OCI-LY1 (cell line): ENCODE measurements around the gene F2.

Experiments used
- H2AFZ ChIP-seq: fragments of 200-600 bp; sonication (generic), shearing (Covaris generic); 2 replicates; pipeline ENCODE4 v1.6.0; 2014; ENCODE audit warnings: antibody characterized with exemption, mild to moderate bottlenecking, low read length
- H3F3A ChIP-seq: fragments of 200-600 bp; sonication (generic), shearing (Covaris generic); 2 replicates; pipeline ENCODE4 v1.6.0; 2014; ENCODE audit warnings: mild to moderate bottlenecking, antibody characterized with exemption, low read length, moderate library complexity; ENCODE audit not compliant: insufficient read depth
- H3K27ac ChIP-seq: fragments of 200-600 bp; sonication (generic); 2 replicates; pipeline ENCODE4 v1.5.1; 2014; ENCODE audit warnings: low read length, mixed run types, mild to moderate bottlenecking, low read depth; ENCODE audit not compliant: poor library complexity, severe bottlenecking
- H3K27me3 ChIP-seq: fragments of 200-600 bp; sonication (generic); 2 replicates; pipeline ENCODE4 v1.6.0; 2014; ENCODE audit warnings: antibody characterized with exemption, mild to moderate bottlenecking, low read length, moderate library complexity; ENCODE audit not compliant: insufficient read depth
- H3K36me3 ChIP-seq: fragments of 200-600 bp; sonication (generic); 2 replicates; pipeline ENCODE4 v1.6.1; 2014; ENCODE audit warnings: mild to moderate bottlenecking, antibody characterized with exemption, low read length, moderate library complexity, mixed read lengths; ENCODE audit not compliant: insufficient read depth
- H3K4me1 ChIP-seq: fragments of 200-600 bp; sonication (generic); 2 replicates; pipeline ENCODE4 v1.5.1; 2014; ENCODE audit warnings: mild to moderate bottlenecking, low read length, moderate library complexity; ENCODE audit not compliant: insufficient read depth, severe bottlenecking
- H3K4me2 ChIP-seq: fragments of 200-600 bp; sonication (generic), shearing (Covaris generic); 2 replicates; pipeline ENCODE4 v1.6.1; 2014; ENCODE audit warnings: low read length
- H3K4me3 ChIP-seq: fragments of 200-600 bp; sonication (generic); 2 replicates; pipeline ENCODE4 v1.5.1; 2014; ENCODE audit warnings: low read length, low read depth, mild to moderate bottlenecking, mixed read lengths; ENCODE audit not compliant: poor library complexity, severe bottlenecking
- H3K79me2 ChIP-seq: fragments of 200-600 bp; shearing (Covaris generic); 2 replicates; pipeline ENCODE4 v1.6.1; 2016; ENCODE audit warnings: mixed run types, low read length, mixed read lengths; ENCODE audit not compliant: insufficient read depth
- H3K9ac ChIP-seq: fragments of 200-600 bp; sonication (generic), shearing (Covaris generic); 2 replicates; pipeline ENCODE4 v1.6.1; 2014; ENCODE audit warnings: mild to moderate bottlenecking, low read length, mixed read lengths
- H3K9me2 ChIP-seq: fragments of 200-600 bp; sonication (generic), shearing (Covaris generic); 2 replicates; pipeline ENCODE4 v1.6.1; 2014; ENCODE audit warnings: low read depth, mild to moderate bottlenecking, low read length, mixed read lengths
- H3K9me3 ChIP-seq: fragments of 200-600 bp; shearing (Covaris generic); 2 replicates; pipeline ENCODE4 v1.6.1; 2014; ENCODE audit warnings: low read length, mixed read lengths
- H4K20me1 ChIP-seq: fragments of 200-600 bp; sonication (generic), shearing (Covaris generic); 2 replicates; pipeline ENCODE4 v1.6.0; 2016; ENCODE audit warnings: mild to moderate bottlenecking, low read length; ENCODE audit not compliant: insufficient read depth
- EZH2 ChIP-seq: fragments of 200-600 bp; sonication (generic), shearing (Covaris generic); IDR thresholded peaks from 2 replicates; pipeline ENCODE4 v1.8.0; 2017; ENCODE audit warnings: borderline replicate concordance, mixed run types, mild to moderate bottlenecking, antibody characterized with exemption, low read length, moderate library complexity, mixed read lengths
- TF ChIP-seq, protein P1 (sequence below): fragments of 200-600 bp; sonication (generic), shearing (Covaris generic); IDR thresholded peaks from 2 replicates; pipeline ENCODE4 v1.5.1; 2017; ENCODE audit warnings: mild to moderate bottlenecking, antibody characterized with exemption, low read length, moderate library complexity, mixed read lengths

Gene F2

GRCh38 chr11:46776878-46777277, 57.9 kb downstream of the F2 start:
- H3K27ac ChIP-seq = no peak overlapping the region
- H3F3A ChIP-seq = no peaks in the 10 kb centered on the region
- no peaks in the 10 kb centered on the region for H3K9me3 ChIP-seq
- H3K27me3 ChIP-seq = no peaks in the 10 kb centered on the region
- no peaks in the 10 kb centered on the region for H3K9me2 ChIP-seq
- H3K9ac ChIP-seq = no peak overlapping the region
- no peak overlapping the region for H2AFZ ChIP-seq
- TF ChIP-seq, protein P1, sequence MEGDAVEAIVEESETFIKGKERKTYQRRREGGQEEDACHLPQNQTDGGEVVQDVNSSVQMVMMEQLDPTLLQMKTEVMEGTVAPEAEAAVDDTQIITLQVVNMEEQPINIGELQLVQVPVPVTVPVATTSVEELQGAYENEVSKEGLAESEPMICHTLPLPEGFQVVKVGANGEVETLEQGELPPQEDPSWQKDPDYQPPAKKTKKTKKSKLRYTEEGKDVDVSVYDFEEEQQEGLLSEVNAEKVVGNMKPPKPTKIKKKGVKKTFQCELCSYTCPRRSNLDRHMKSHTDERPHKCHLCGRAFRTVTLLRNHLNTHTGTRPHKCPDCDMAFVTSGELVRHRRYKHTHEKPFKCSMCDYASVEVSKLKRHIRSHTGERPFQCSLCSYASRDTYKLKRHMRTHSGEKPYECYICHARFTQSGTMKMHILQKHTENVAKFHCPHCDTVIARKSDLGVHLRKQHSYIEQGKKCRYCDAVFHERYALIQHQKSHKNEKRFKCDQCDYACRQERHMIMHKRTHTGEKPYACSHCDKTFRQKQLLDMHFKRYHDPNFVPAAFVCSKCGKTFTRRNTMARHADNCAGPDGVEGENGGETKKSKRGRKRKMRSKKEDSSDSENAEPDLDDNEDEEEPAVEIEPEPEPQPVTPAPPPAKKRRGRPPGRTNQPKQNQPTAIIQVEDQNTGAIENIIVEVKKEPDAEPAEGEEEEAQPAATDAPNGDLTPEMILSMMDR = no peak
- TF ChIP-seq EZH2 = no peak
- no peaks in the 10 kb centered on the region for H4K20me1 ChIP-seq
- no peaks in the 10 kb centered on the region for H3K79me2 ChIP-seq
- no peak overlapping the region for H3K4me3 ChIP-seq
- H3K4me1 ChIP-seq = no peaks in the 10 kb centered on the region
- no peak overlapping the region for H3K4me2 ChIP-seq
- H3K36me3 ChIP-seq = peaks cover 90% of the 10 kb centered on the region

DNA sequence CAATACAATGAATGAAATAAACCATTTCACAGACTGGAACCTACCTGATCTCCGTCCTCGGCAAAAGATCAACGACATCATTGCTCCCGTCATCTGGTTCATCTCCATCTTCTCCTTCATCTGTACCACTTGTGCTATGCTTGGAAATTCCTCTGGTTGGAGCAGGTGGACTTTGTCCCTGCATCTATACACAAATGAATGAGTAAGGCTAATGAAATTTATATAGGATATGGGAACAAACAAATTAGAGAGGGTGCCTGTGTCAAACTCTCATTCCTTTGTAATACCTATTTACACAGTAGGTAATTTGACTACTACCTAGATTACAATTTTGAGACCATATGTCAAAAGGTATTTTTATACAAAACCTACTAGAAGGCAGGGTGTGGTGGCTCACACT, 59.4 kb downstream of the F2 start:
- H3K27ac ChIP-seq = no peak overlapping the region
- H3K27me3 ChIP-seq = no peaks in the 10 kb centered on the region
- peaks cover 91% of the 10 kb centered on the region for H3K36me3 ChIP-seq
- H3F3A ChIP-seq = no peaks in the 10 kb centered on the region
- TF ChIP-seq EZH2 = no peak
- TF ChIP-seq, protein P1 = no peak
- no peak overlapping the region for H3K9ac ChIP-seq
- no peak overlapping the region for H3K4me3 ChIP-seq
- H3K79me2 ChIP-seq = no peaks in the 10 kb centered on the region
- H3K4me2 ChIP-seq = no peak overlapping the region
- H2AFZ ChIP-seq = no peak overlapping the region
- no peaks in the 10 kb centered on the region for H3K9me3 ChIP-seq
- H3K4me1 ChIP-seq = no peaks in the 10 kb centered on the region
- H4K20me1 ChIP-seq = no peaks in the 10 kb centered on the region
- H3K9me2 ChIP-seq = no peaks in the 10 kb centered on the region
